Measurements from ENCODE around the gene TMEM44.

The TMEM44 gene

DNA sequence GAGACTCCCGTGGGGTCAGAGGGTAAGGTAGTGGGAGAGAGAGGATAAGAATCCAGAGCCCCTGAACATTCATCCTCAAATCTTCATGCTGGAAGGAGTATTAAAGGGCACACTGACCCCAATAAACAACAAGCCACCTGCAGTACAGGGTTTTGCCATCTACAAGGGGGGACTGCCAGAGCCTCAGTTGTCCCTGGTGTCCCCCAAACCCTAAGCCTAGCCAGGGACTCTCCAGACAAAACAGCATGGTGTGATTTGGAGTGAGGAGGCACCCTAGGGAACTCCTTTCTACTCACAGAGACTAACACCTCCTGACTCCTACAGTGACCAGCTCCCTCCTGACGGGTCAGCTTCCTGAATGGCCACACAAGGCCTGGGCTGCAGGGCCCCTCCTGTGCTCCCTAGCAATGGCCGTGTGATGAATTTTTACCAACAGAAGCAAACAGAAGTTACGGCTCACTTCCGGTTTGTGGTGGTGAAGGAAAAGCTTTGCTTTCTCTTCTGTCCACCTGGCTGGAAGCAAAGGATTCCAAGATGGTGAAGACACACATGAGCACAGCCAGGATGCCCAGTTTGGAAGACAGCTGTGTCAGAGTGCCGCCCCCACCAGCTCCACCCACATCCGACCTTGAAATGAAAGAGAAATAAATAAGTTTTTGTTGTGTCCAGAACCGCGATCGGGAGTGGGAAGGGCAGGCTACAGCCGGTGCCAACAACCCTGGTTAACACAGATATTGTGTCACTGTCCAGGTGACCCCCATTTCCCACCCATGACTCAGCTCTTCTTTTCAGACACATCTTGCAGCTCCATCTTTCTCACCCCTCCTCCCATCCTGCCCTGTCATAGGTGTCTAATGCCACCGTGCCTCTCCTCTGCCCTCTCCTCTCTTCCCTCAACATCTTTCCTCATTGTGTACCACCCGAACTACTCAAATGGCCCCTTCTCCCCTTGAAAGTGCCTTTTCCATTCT is 76.8 kb downstream of the TMEM44 start:
- peak overlapping the region; percentile 40 for H3K4me3 ChIP-seq
- peak overlapping the region; percentile 60 to 94 for H3K27ac ChIP-seq
- TF ChIP-seq, protein P1, sequence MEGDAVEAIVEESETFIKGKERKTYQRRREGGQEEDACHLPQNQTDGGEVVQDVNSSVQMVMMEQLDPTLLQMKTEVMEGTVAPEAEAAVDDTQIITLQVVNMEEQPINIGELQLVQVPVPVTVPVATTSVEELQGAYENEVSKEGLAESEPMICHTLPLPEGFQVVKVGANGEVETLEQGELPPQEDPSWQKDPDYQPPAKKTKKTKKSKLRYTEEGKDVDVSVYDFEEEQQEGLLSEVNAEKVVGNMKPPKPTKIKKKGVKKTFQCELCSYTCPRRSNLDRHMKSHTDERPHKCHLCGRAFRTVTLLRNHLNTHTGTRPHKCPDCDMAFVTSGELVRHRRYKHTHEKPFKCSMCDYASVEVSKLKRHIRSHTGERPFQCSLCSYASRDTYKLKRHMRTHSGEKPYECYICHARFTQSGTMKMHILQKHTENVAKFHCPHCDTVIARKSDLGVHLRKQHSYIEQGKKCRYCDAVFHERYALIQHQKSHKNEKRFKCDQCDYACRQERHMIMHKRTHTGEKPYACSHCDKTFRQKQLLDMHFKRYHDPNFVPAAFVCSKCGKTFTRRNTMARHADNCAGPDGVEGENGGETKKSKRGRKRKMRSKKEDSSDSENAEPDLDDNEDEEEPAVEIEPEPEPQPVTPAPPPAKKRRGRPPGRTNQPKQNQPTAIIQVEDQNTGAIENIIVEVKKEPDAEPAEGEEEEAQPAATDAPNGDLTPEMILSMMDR (IDR thresholded peaks at IDR 0.05): no peak
- no peak for DNase-seq (ENCODE audit: low spot score)

DNA sequence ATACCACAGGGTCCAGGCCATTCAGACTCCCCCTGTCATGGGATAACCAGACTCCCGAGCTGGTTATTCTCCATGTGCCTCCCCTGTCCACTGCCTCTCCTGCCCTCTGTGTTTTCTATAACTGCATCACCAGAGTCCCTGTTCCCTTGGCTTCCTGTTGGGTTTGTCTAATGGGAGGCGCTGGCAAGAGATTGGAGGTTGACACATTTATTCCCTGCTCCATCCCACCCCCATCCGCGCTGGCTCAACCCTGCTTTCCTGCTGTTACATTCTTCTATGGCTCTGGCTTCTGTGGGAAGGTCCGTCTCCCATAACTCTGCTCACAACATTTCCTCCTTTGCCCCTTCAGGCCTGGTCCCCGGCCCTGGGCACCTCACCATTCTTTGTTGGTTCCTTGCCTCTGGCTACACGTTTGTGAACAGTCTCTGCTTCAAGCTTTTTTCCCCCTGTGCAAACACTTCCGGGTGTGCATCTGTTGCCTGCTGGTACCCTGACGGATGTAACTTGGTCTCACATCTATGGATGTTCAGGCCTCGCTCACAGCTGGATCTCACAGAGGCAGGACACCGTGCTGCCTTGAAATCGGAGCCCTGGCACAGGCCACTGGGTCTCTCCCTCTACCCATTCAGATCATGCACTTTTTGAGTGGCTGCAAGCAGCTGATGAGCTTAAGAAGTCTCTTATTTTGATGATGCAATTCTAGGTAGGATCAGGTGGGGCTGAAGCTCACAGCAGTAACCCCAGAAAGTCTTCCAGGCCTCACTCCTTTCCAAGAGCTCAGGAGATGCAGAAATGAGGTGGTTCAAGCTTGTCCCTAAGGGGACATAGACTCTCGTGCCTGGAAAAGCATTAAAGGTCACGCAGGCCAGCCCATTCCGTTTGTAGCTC is 77.8 kb downstream of the TMEM44 start:
- Histone ChIP-seq H3K27ac (peak overlapping the region; percentile 60 to 94), H3K4me3 (no peak overlapping the region)
- DNase-seq (ENCODE audit: low spot score): no peak
- TF ChIP-seq, protein P1 (IDR thresholded peaks at IDR 0.05): no peak

DNA sequence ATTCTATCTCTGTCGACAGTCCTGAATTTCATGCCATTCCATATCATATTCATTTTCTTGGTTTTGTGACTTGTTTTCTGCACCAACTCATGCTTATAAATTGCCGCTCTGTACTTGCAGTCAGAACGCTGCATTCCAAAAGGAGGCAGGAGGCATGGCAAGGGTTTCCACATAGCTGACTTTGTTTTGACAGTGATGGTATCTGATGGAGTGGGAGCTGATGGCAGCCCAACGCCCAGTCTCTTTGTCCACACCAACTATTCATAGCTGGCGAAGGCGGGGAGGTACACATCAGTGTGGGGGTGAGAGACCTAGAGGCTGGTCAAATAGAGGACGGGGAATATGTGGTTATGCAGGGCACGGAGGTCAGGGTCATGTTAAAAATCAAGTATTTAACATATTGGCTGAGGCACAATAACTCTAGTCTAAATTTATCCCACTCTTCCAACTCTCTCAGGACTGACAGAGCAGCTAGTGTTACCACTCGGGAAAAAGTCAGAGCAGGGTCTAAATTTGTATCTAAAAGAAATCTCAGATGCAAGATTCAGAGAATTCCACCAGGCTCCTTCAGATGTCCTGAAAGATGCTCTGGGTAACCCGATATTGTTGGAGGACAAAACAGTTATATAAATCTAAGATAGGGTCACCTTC is 78.6 kb downstream of the TMEM44 start:
- H3K4me3 ChIP-seq: peak overlapping the region; percentile 40
- no peak for DNase-seq (ENCODE audit: low spot score)

DNA sequence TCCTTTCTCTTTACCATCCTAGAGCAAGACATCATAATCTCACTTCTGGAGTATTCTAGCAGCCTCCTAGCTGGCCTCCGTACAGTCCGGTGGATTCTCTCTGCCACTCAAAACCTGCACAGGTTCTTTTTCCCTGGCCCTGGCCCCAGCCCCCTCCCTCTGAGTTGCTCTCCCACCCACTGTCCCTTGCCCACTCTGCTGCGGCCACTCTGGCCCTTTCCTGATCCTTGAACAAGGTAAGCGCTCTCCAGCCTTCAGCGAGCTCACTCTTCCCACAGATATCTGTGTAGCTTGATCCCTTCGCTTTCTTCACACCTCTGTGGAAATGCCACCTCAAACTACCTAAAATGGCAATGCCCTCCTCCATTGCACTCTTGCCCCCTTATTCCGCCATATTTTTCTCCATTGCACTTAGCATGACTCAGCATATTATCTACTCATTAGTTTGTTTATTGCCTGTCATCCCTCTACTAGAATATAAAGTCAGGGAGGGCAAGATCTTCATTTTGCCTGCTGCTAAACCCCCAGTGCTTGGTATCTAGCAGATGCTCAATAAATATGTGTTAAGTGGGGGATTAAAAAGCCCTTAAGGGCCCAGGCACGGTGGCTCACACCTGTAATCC is 80.8 kb downstream of the TMEM44 start:
- TF ChIP-seq, protein P1 (IDR thresholded peaks at IDR 0.05): no peak
- no peak for DNase-seq (ENCODE audit: low spot score)
- Histone ChIP-seq H3K27ac (peak overlapping the region in 1 of 2 donors; percentile 52), H3K4me3 (no peak overlapping the region)

More for the DNA sequence above, 78.6 kb downstream of the TMEM44 start:
- TF ChIP-seq, protein P1 (IDR thresholded peaks at IDR 0.05): no peak
- peak overlapping the region; percentile 60 to 94 for H3K27ac ChIP-seq

DNA sequence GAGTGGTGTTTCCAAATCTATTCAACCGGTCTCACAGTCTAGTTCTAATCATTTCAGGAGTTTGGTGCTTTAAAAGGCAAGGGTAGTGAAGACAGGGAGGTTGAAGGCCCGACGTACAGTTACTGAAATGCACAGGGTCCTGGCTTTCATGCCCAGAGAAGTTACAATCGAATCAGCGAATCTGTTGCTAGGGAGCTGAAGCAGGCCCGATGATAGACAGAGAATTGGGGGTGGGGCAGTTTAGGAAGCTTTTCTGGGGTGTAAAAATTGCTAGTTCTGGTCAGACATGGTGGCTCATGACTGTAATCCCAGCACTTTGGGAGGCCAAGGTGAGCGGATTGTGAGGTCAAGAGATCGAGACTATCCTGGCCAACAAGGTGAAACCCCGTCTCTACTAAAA is 83.4 kb downstream of the TMEM44 start:
- Histone ChIP-seq H3K4me3 (no peak overlapping the region), H3K27ac (peak overlapping the region; percentile 60 to 75)
- no peak for DNase-seq (ENCODE audit: low spot score)
- TF ChIP-seq, protein P1 (IDR thresholded peaks at IDR 0.05): no peak
